Activated T-cell treated with anti-CD3 and anti-CD28 coated beads, Interleukin-2, amount 50 U/mL, for 72 hours (primary cell): ENCODE measurements around the gene DIPK1B. TPM values are rescaled to one million over a fixed set of nuclear protein-coding genes. Genes with fewer than 3 reads are reported as not detected.
A peak's percentile ranks its signal among the peaks of the same experiment; 100 is the strongest.
"Not testable (repeated sequence)": the region's sequence is repeated elsewhere in the genome, so short reads cannot be mapped to it uniquely, and the experiment has no call there.

Source experiments
- ATAC-seq, 2 donors: fragments of 150-1000 bp; cut with Tn5 transposase; replicated peaks in 1 of 2; 2 replicates each; pipeline ENCODE4 v1.10.0; 2021; ENCODE audit warnings: moderate library complexity in 2 of 2, mild to moderate bottlenecking in 1 of 2
- DNase-seq, 2 donors: peaks; one replicate each; pipeline ENCODE4 v3.0.0; 2021 to 2022; ENCODE audit warnings: mixed read lengths in 1 of 2
- H3K27ac Mint-ChIP-seq: one replicate; pipeline ENCODE4 v1.8.0; 2022; ENCODE audit warnings: mild to moderate bottlenecking, moderate library complexity, mixed read lengths
- H3K27me3 Mint-ChIP-seq: one replicate; pipeline ENCODE4 v1.8.0; 2022; ENCODE audit warnings: low read depth, mixed read lengths
- H3K36me3 Mint-ChIP-seq, 2 donors: one replicate each; pipeline ENCODE4 v1.8.0; 2022; ENCODE audit warnings: mixed read lengths in 2 of 2, mild to moderate bottlenecking in 1 of 2; ENCODE audit not compliant: insufficient read depth in 2 of 2
- H3K4me1 Mint-ChIP-seq: one replicate; pipeline ENCODE4 v1.8.0; 2022; ENCODE audit warnings: low read depth, mixed read lengths
- H3K4me3 Mint-ChIP-seq, 2 donors: one replicate each; pipeline ENCODE4 v1.8.0; 2022; ENCODE audit warnings: mild to moderate bottlenecking in 2 of 2, mixed read lengths in 2 of 2, moderate library complexity in 2 of 2
- H3K9me3 Mint-ChIP-seq, 2 donors: one replicate each; pipeline ENCODE4 v1.8.0; 2022; ENCODE audit warnings: mixed read lengths in 2 of 2
- total RNA-seq, 2 donors: library from RNA; stranded (reverse); gene quantifications; one replicate each; pipeline ENCODE4 v1.2.3, GENCODE V29; 2022

Gene DIPK1B
- total RNA-seq, 2 donors from 2014 or later, result 0.67 to 0.72 TPM

GRCh38 chr9:136766410-136767120 is 54.2 kb downstream of the DIPK1B start:
- Mint-ChIP-seq H3K4me3 (peak overlapping the region; percentile 67 to 68), H3K4me1 (peaks cover 24% of the 10 kb centered on the region), H3K27me3 (peaks cover 27% of the 10 kb centered on the region), H3K27ac (peak overlapping the region; percentile 39)
- DNase-seq (peak; percentile 64 to 69), ATAC-seq (peak; percentile 41 to 50)
- not testable (repeated sequence) for H3K36me3 Mint-ChIP-seq, H3K9me3 Mint-ChIP-seq

GRCh38 chr9:136769710-136770191 is 57.4 kb downstream of the DIPK1B start:
- peaks cover 0 to 3% of the 10 kb centered on the region in 2 donors for H3K36me3 Mint-ChIP-seq
- no peak overlapping the region for H3K27ac Mint-ChIP-seq
- H3K9me3 Mint-ChIP-seq, result peaks cover 0 to 6% of the 10 kb centered on the region in 2 donors
- peaks cover 27% of the 10 kb centered on the region for H3K27me3 Mint-ChIP-seq
- H3K4me3 Mint-ChIP-seq, result peak overlapping the region in 1 of 2 donors; percentile 56
- peaks cover 24% of the 10 kb centered on the region for H3K4me1 Mint-ChIP-seq
- DNase-seq, result peak; percentile 71
- peak; percentile 81 to 85 for ATAC-seq

GRCh38 chr9:136771907-136772415 is 59.6 kb downstream of the DIPK1B start:
- ATAC-seq (no peak), DNase-seq (no peak)
- Mint-ChIP-seq H3K9me3 (peaks cover 0 to 6% of the 10 kb centered on the region in 2 donors), H3K27ac (no peak overlapping the region), H3K4me1 (peaks cover 8% of the 10 kb centered on the region), H3K27me3 (peaks cover 18% of the 10 kb centered on the region), H3K36me3 (peaks cover 0 to 3% of the 10 kb centered on the region in 2 donors), H3K4me3 (no peak overlapping the region)

GRCh38 chr9:136773386-136774044 is 61.1 kb downstream of the DIPK1B start:
- no peak for ATAC-seq
- peaks cover 12% of the 10 kb centered on the region for H3K27me3 Mint-ChIP-seq
- peaks cover 5% of the 10 kb centered on the region for H3K4me1 Mint-ChIP-seq
- peaks cover 0 to 3% of the 10 kb centered on the region in 2 donors for H3K36me3 Mint-ChIP-seq
- H3K27ac Mint-ChIP-seq, result no peak overlapping the region
- no peak for DNase-seq
- H3K4me3 Mint-ChIP-seq, result no peak overlapping the region
- peaks cover 0 to 6% of the 10 kb centered on the region in 2 donors for H3K9me3 Mint-ChIP-seq

Other genes starting within 250 kb of the DIPK1B start
- 10 to 100 TPM; 69.5 to 74.5 TPM for gene SEC16A, start 229.5 kb upstream of the DIPK1B start, total RNA-seq
- gene NOTCH1, start 166.5 kb upstream of the DIPK1B start, total RNA-seq, result 10 to 100 TPM; 71.6 to 84.2 TPM
- 1 to 10 TPM in 1 of 2 donors, under 1 TPM in 1; 0.93 to 1.1 TPM for gene EGFL7, start 49.7 kb upstream of the DIPK1B start, total RNA-seq
- gene AGPAT2, start 25.1 kb upstream of the DIPK1B start, total RNA-seq, result 10 to 100 TPM; 18.3 to 19.2 TPM
- gene LCN10, start 30.4 kb downstream of the DIPK1B start, total RNA-seq, result under 1 TPM; 0.21 to 0.70 TPM
- gene LCN6, start 36.0 kb downstream of the DIPK1B start, total RNA-seq, result not detected
- gene LCN8, start 45.7 kb downstream of the DIPK1B start, total RNA-seq, result not detected
- gene LCN15, start 51.9 kb downstream of the DIPK1B start, total RNA-seq, result not detected
- gene TMEM141, start 78.8 kb downstream of the DIPK1B start, total RNA-seq, result 10 to 100 TPM; 18.7 to 20.9 TPM
- gene CCDC183, start 83.8 kb downstream of the DIPK1B start, total RNA-seq, result under 1 TPM; 0.46 to 0.72 TPM
- gene RABL6, start 95.4 kb downstream of the DIPK1B start, total RNA-seq, result 10 to 100 TPM; 65.7 to 66.8 TPM
- gene AJM1, start 129.9 kb downstream of the DIPK1B start, total RNA-seq, result 1 to 10 TPM; 5.3 to 5.7 TPM
- 100 to 1,000 TPM in 1 of 2 donors, 10 to 100 TPM in 1; 95.7 to 111 TPM for gene PHPT1, start 136.8 kb downstream of the DIPK1B start, total RNA-seq
- gene MAMDC4, start 139.8 kb downstream of the DIPK1B start, total RNA-seq, result 10 to 100 TPM; 11.7 to 14.8 TPM
- gene EDF1, start 153.7 kb downstream of the DIPK1B start, total RNA-seq, result 100 to 1,000 TPM; 254 to 267 TPM
- 10 to 100 TPM; 53.5 to 73.3 TPM for gene TRAF2, start 173.9 kb downstream of the DIPK1B start, total RNA-seq
- gene FBXW5, start 232.2 kb downstream of the DIPK1B start, total RNA-seq, result 10 to 100 TPM; 67.7 to 74.9 TPM
- gene C8G, start 232.7 kb downstream of the DIPK1B start, total RNA-seq, result 1 to 10 TPM; 2.6 to 3.4 TPM
- gene LCN12, start 239.7 kb downstream of the DIPK1B start, total RNA-seq, result 1 to 10 TPM; 1.0 to 1.4 TPM